K562 (cell line): ENCODE data around the gene ATF4. TPM values are rescaled to one million over a fixed set of nuclear protein-coding genes. Genes with fewer than 3 reads are reported as not detected.
A peak's percentile ranks its signal among the peaks of the same experiment; 100 is the strongest.

Source experiments
- ARHGAP35 ChIP-seq: fragments of 450-650 bp; IDR thresholded peaks from 2 replicates; pipeline ENCODE4 v1.6.1; 2018; ENCODE audit not compliant: partially characterized antibody
- CHD4 ChIP-seq: fragments of 200-600 bp; sonication (generic); IDR thresholded peaks from 3 replicates; pipeline ENCODE4 v1.6.1; 2012; ENCODE audit warnings: low read depth, mild to moderate bottlenecking, mixed read lengths, low read length, inconsistent platforms; ENCODE audit not compliant: insufficient read depth, insufficient replicate concordance, poor library complexity, severe bottlenecking
- CXXC5 ChIP-seq: fragments of 250-450 bp; sonication (Bioruptor Pico); IDR thresholded peaks from 2 replicates; pipeline ENCODE4 v1.8.0; 2022; ENCODE audit warnings: inconsistent platforms, mild to moderate bottlenecking, moderate library complexity
- FUS ChIP-seq: fragments of 200-400 bp; formaldehyde crosslinking; optimal IDR thresholded peaks from 2 replicates; pipeline ENCODE3; 2017; ENCODE audit warnings: low read depth, low read length
- GTF2A2 ChIP-seq: IDR thresholded peaks from 2 replicates; pipeline ENCODE4 v1.6.1; 2016; ENCODE audit warnings: mild to moderate bottlenecking, missing genetic modification characterization, missing compliant biosample characterization
- ILF3 ChIP-seq: fragments of 450-650 bp; IDR thresholded peaks from 2 replicates; pipeline ENCODE4 v1.6.1; 2018; ENCODE audit warnings: antibody characterized with exemption, mild to moderate bottlenecking, moderate library complexity, borderline replicate concordance
- IRF2 ChIP-seq: sonication (generic); formaldehyde crosslinking; IDR thresholded peaks from 2 replicates; pipeline ENCODE4 v1.8.1; 2022; ENCODE audit warnings: mild to moderate bottlenecking, missing genetic modification reagents
- MEIS2 ChIP-seq: fragments of 450-650 bp; IDR thresholded peaks from 2 replicates; pipeline ENCODE4 v1.6.1; 2014; ENCODE audit warnings: mild to moderate bottlenecking; ENCODE audit not compliant: partially characterized antibody
- MTA1 ChIP-seq: fragments of 450-650 bp; IDR thresholded peaks from 2 replicates; pipeline ENCODE4 v1.6.1; 2017; ENCODE audit warnings: borderline replicate concordance
- MTA3 ChIP-seq: fragments of 450-650 bp; formaldehyde crosslinking; IDR thresholded peaks from 2 replicates; pipeline ENCODE4 v1.6.1; 2017; ENCODE audit warnings: mild to moderate bottlenecking, borderline replicate concordance
- NBN ChIP-seq: fragments of 450-650 bp; IDR thresholded peaks from 2 replicates; pipeline ENCODE4 v1.6.1; 2016; ENCODE audit warnings: low read depth, mild to moderate bottlenecking
- PHF8 ChIP-seq: fragments of 200-600 bp; sonication (generic); IDR thresholded peaks from 2 replicates; pipeline ENCODE4 v1.6.1; 2012; ENCODE audit warnings: mixed run types, mild to moderate bottlenecking, inconsistent platforms, low read length, moderate library complexity, borderline replicate concordance
- TRIM28 ChIP-seq: fragments of 450-650 bp; IDR thresholded peaks from 2 replicates; pipeline ENCODE4 v1.6.1; 2017
- polyA plus RNA-seq, 8 experiments: library from polyadenylated mRNA; depleted of rRNA in 4 of 8; stranded (reverse) in 5 of 8; unstranded in 3 of 8; fragments of >200 nt; fragmentation: Nextera tagmentation in 2 of 8; fragmentation: Illumina TruSeq in 1 of 8; extraction: Ambion mirVana in 2 of 8; extraction: Trizol in 1 of 8; gene quantifications; 2 replicates each; pipeline versions ENCODE4 v1.2.1 to v1.2.3, GENCODE V29; 2011 to 2014; ENCODE audit warnings: inconsistent platforms in 1 of 8, missing spikeins in 1 of 8
- total RNA-seq, 7 experiments: library from RNA; depleted of rRNA in 6 of 7; stranded (reverse); fragments of >200 nt in 6 of 7; fragmentation: Illumina TruSeq in 2 of 7; extraction: Trizol in 2 of 7; gene quantifications; 2 replicates each; pipeline versions ENCODE4 v1.2.1 to v1.2.3, GENCODE V29; 2011 to 2021; ENCODE audit warnings: low replicate concordance in 1 of 7
- TF ChIP-seq, protein P1 (sequence below), 2 experiments: fragments of 200-800 bp in 1 of 2; sonication (Bioruptor generic) in 1 of 2; sonication (generic) in 1 of 2; formaldehyde crosslinking in 1 of 2; IDR thresholded peaks in 1 of 2; conservative IDR thresholded peaks in 1 of 2; 2 replicates each; pipeline versions ENCODE4 v1.5.0 to v1.6.1; 2016 to 2020; ENCODE audit warnings: missing compliant biosample characterization in 1 of 2, missing genetic modification characterization in 1 of 2, missing genetic modification reagents in 1 of 2
- TF ChIP-seq, protein P2 (sequence below): fragments of 250-450 bp; sonication (Bioruptor Pico); IDR thresholded peaks from 2 replicates; pipeline ENCODE4 v1.8.0; 2021; ENCODE audit warnings: moderate library complexity, mild to moderate bottlenecking, inconsistent platforms
- TF ChIP-seq, protein P3 (sequence below): sonication (generic); formaldehyde crosslinking; IDR thresholded peaks from 2 replicates; pipeline ENCODE4 v1.8.0; 2022; ENCODE audit warnings: mild to moderate bottlenecking, missing genetic modification reagents
- TF ChIP-seq, protein P4 (sequence below): fragments of 250-450 bp; sonication (Bioruptor Pico); IDR thresholded peaks from 2 replicates; pipeline ENCODE4 v1.5.0; 2021; ENCODE audit warnings: mild to moderate bottlenecking, moderate library complexity

ATF4 gene
- total and polyA plus RNA-seq, 9 of the 15 experiments (the other 6 are each of a cell fraction or from before 2014, with no cell fraction given) = 93.1 to 723 (median 355) TPM

DNA sequence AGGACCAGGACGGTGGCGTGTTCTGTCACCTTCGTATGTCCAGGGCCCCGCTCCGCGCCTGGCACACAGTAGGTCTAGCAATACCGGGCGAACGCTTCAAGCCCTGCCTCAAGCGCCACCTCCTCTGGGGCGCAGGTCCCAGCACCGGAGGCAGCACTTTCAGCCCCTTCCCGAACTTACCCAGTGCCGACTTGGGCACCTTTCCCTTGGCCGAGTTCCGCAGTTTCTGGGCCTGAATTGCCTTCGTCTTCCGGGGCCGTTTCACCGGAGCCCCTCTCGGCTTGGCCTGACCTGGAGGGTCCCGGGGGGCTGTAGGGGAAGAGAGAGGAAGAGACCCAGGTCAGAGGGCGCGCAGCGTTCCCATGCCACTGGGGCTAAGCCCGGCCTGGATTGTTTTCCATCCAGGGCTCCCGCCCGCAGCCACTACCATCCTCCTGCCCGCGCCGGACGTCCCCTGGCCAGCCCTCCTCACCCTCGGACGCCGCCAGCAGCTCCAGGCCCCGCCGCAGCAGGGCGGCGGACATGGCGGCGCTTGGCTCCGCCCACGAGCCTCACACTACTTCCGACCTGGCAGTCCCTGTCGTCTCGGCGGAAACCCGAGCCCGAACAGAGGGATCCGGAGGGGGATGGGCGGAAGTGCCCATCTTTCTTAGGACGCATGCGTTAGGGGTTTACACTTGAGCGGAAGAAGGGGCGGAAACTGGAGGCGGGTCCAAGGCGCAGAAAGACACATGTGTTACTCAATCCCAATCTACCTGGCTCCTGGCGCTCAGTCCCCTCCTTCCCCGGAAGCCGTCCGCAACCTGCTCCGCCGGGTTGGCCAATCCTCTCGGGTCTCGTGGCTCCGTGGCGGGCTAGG, 12.1 kb downstream of the ATF4 start, which contains the start of gene RPS19BP1 (continued):
- TF ChIP-seq, protein P1, sequence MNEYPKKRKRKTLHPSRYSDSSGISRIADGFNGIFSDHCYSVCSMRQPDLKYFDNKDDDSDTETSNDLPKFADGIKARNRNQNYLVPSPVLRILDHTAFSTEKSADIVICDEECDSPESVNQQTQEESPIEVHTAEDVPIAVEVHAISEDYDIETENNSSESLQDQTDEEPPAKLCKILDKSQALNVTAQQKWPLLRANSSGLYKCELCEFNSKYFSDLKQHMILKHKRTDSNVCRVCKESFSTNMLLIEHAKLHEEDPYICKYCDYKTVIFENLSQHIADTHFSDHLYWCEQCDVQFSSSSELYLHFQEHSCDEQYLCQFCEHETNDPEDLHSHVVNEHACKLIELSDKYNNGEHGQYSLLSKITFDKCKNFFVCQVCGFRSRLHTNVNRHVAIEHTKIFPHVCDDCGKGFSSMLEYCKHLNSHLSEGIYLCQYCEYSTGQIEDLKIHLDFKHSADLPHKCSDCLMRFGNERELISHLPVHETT (CRISPR knock-in tag; conservative IDR thresholded peaks at IDR 0.05 in 1 of 2, IDR thresholded peaks at IDR 0.05 in 1 of 2) = peak in 1 of 2 experiments; percentile 52; a peak in 1 of 4 replicates
- TF ChIP-seq CXXC5 (peak; percentile 43; the same call in 1 of the 2 replicates), MTA1 (no peak), GTF2A2 (no peak), CHD4 (no peak), MEIS2 (peak; percentile 74), TRIM28 (no peak), ARHGAP35 (no peak), IRF2 (CRISPR knock-in tag) (no peak), PHF8 (peak; percentile 97; the same call in 1 of the 2 replicates), NBN (no peak; the same call in 1 of the 2 replicates), MTA3 (0 out of 2 replicates have a peak, but pooled peaks have one; percentile 43), ILF3 (no peak), FUS (no peak)
- TF ChIP-seq, protein P2, sequence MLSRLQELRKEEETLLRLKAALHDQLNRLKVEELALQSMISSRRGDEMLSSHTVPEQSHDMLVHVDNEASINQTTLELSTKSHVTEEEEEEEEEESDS (CRISPR knock-in tag) = no peak
- TF ChIP-seq, protein P3, sequence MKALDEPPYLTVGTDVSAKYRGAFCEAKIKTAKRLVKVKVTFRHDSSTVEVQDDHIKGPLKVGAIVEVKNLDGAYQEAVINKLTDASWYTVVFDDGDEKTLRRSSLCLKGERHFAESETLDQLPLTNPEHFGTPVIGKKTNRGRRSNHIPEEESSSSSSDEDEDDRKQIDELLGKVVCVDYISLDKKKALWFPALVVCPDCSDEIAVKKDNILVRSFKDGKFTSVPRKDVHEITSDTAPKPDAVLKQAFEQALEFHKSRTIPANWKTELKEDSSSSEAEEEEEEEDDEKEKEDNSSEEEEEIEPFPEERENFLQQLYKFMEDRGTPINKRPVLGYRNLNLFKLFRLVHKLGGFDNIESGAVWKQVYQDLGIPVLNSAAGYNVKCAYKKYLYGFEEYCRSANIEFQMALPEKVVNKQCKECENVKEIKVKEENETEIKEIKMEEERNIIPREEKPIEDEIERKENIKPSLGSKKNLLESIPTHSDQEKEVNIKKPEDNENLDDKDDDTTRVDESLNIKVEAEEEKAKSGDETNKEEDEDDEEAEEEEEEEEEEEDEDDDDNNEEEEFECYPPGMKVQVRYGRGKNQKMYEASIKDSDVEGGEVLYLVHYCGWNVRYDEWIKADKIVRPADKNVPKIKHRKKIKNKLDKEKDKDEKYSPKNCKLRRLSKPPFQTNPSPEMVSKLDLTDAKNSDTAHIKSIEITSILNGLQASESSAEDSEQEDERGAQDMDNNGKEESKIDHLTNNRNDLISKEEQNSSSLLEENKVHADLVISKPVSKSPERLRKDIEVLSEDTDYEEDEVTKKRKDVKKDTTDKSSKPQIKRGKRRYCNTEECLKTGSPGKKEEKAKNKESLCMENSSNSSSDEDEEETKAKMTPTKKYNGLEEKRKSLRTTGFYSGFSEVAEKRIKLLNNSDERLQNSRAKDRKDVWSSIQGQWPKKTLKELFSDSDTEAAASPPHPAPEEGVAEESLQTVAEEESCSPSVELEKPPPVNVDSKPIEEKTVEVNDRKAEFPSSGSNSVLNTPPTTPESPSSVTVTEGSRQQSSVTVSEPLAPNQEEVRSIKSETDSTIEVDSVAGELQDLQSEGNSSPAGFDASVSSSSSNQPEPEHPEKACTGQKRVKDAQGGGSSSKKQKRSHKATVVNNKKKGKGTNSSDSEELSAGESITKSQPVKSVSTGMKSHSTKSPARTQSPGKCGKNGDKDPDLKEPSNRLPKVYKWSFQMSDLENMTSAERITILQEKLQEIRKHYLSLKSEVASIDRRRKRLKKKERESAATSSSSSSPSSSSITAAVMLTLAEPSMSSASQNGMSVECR (CRISPR knock-in tag) = no peak
- TF ChIP-seq, protein P4, sequence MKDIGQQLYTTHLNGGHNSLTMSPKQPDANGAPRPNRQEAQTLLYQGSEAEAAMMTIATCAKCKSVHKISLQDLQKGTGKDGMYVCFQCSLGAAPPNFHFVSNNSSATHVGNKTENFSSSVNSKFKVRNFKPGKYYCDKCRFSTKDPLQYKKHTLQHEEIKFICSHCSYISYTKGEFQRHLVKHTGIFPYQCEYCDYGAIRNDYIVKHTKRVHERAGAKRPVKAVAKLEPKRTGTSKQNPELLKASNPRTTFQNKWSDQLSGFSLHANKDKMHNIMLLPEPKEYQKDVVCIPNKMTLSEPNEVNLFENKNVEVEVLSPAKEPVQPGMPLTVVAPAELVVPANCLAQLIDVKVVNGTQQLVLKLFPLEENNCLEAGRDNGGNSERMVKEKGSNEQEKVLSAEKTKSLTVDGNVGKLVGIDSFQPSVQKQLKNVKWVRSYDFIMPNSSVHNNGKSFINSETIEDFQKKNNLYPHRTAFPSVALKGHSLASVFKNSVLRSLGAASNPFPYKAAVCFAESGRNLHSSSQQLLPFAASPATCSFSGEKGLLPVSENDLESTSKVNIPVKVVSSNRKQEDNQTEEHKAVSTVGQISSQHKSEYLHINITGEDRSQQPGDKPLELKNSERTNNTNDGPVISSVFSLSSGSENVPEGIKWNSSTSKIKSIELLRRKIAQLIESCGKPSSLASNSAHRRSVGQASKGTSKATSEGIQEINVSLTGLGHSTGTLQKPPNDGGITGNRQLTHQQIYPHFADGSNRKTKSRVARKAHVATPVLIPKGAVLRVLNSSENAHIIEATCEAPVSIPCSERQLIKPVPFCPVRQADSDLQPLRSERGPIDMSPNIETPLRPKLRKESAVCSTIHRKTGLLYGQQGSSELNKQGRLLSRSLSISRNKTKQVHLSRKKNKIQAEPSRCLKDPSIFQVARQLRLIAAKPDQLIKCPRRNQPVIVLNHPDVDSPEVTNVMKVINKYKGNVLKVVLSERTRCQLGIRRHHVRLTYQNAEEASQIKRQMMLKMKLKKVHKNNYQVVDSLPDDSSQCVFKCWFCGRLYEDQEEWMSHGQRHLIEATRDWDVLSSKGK = no peak
